Measurements from ENCODE around the gene DIO3. TPM values are rescaled to one million over a fixed set of nuclear protein-coding genes. Genes with fewer than 3 reads are reported as not detected.

The DIO3 gene
- total RNA-seq, 1 donor = not detected

- no peak for DNase-seq (ENCODE audit: low read depth)
- no peak for TF ChIP-seq CTCF (IDR thresholded peaks at IDR 0.05; ENCODE audit: insufficient read depth, low read depth, low read length)
- no peak overlapping the region for H3K4me3 ChIP-seq (ENCODE audit: low read depth, low read length)
These were observed 40.4 kb upstream of the DIO3 start for GRCh38 chr14:101520621-101521472.

- TF ChIP-seq CTCF (IDR thresholded peaks at IDR 0.05; ENCODE audit: insufficient read depth, low read depth, low read length) = no peak
- no peak for DNase-seq (ENCODE audit: low read depth)
- H3K4me3 ChIP-seq (ENCODE audit: low read depth, low read length) = no peak overlapping the region
These were observed 39.8 kb upstream of the DIO3 start for GRCh38 chr14:101521473-101521915.

GRCh38 chr14:101521978-101522377 is 39.3 kb upstream of the DIO3 start:
- TF ChIP-seq CTCF (IDR thresholded peaks at IDR 0.05; ENCODE audit: insufficient read depth, low read depth, low read length) = no peak
- no peak overlapping the region for H3K4me3 ChIP-seq (ENCODE audit: low read depth, low read length)
- DNase-seq (ENCODE audit: low read depth) = no peak

- no peak for TF ChIP-seq CTCF (IDR thresholded peaks at IDR 0.05; ENCODE audit: insufficient read depth, low read depth, low read length)
- DNase-seq (ENCODE audit: low read depth) = no peak
- no peak overlapping the region for H3K4me3 ChIP-seq (ENCODE audit: low read depth, low read length)
These were observed 35.4 kb upstream of the DIO3 start for GRCh38 chr14:101525640-101526527.

- no peak for DNase-seq (ENCODE audit: low read depth)
- no peak for TF ChIP-seq CTCF (IDR thresholded peaks at IDR 0.05; ENCODE audit: insufficient read depth, low read depth, low read length)
- no peak overlapping the region for H3K4me3 ChIP-seq (ENCODE audit: low read depth, low read length)
These were observed 33.3 kb upstream of the DIO3 start for GRCh38 chr14:101527987-101528386.

- no peak for DNase-seq (ENCODE audit: low read depth)
- no peak overlapping the region for H3K4me3 ChIP-seq (ENCODE audit: low read depth, low read length)
- no peak for TF ChIP-seq CTCF (IDR thresholded peaks at IDR 0.05; ENCODE audit: insufficient read depth, low read depth, low read length)
These were observed 32.2 kb upstream of the DIO3 start for GRCh38 chr14:101529079-101529478.
